Measurements from ENCODE around the gene RPS6KA5. TPM values are rescaled to one million over a fixed set of nuclear protein-coding genes. Genes with fewer than 3 reads are reported as not detected.
A peak's percentile ranks its signal among the peaks of the same experiment; 100 is the strongest.
"Not testable (repeated sequence)": the region's sequence is repeated elsewhere in the genome, so short reads cannot be mapped to it uniquely, and the experiment has no call there.

The RPS6KA5 gene
- total RNA-seq (2014; rRNA removed; shearing (Covaris generic)) = 3.8 and 8.5 TPM in 2 replicates

GRCh38 chr14:91060351-91061055 lies at the start of gene RPS6KA5:
Gene RPS6KA5, minus strand, starts transcription at chr14:91060641. Its CDS starts 207 bp downstream, at chr14:91060434.
- peak; percentile 98 for DNase-seq (ENCODE audit: low spot score)

GRCh38 chr14:91108941-91109611 lies 48.6 kb upstream of the RPS6KA5 start:
- DNase-seq (ENCODE audit: low spot score) = peak; percentile 52

GRCh38 chr14:91103116-91103515 lies 42.7 kb upstream of the RPS6KA5 start:
- no peak for DNase-seq (ENCODE audit: low spot score)

GRCh38 chr14:91100102-91100501 lies 39.7 kb upstream of the RPS6KA5 start:
- DNase-seq (ENCODE audit: low spot score) = no peak

- DNase-seq (ENCODE audit: low spot score) = no peak
Observed at GRCh38 chr14:91098591-91098990, 38.1 kb upstream of the RPS6KA5 start.

- not testable (repeated sequence) for DNase-seq (ENCODE audit: low spot score)
Observed at GRCh38 chr14:91097657-91098056, 37.2 kb upstream of the RPS6KA5 start.

GRCh38 chr14:91095178-91095577 lies 34.7 kb upstream of the RPS6KA5 start:
- DNase-seq (ENCODE audit: low spot score) = no peak

GRCh38 chr14:91094772-91095171 lies 34.3 kb upstream of the RPS6KA5 start:
- no peak for DNase-seq (ENCODE audit: low spot score)

GRCh38 chr14:91093743-91094472 lies 33.5 kb upstream of the RPS6KA5 start:
- not testable (repeated sequence) for DNase-seq (ENCODE audit: low spot score)

GRCh38 chr14:91092073-91092472 lies 31.6 kb upstream of the RPS6KA5 start:
- no peak for DNase-seq (ENCODE audit: low spot score)

- DNase-seq (ENCODE audit: low spot score) = no peak
Observed at GRCh38 chr14:91090743-91091142, 30.3 kb upstream of the RPS6KA5 start.

GRCh38 chr14:91089958-91090535 lies 29.6 kb upstream of the RPS6KA5 start:
- no peak for DNase-seq (ENCODE audit: low spot score)

GRCh38 chr14:91088585-91089235 lies 28.3 kb upstream of the RPS6KA5 start:
- no peak for DNase-seq (ENCODE audit: low spot score)

- DNase-seq (ENCODE audit: low spot score) = not testable (repeated sequence)
Observed at GRCh38 chr14:91087470-91087869, 27.0 kb upstream of the RPS6KA5 start.

- no peak for DNase-seq (ENCODE audit: low spot score)
Observed at GRCh38 chr14:91084516-91084915, 24.1 kb upstream of the RPS6KA5 start.

- no peak for DNase-seq (ENCODE audit: low spot score)
Observed at GRCh38 chr14:91082282-91082681, 21.8 kb upstream of the RPS6KA5 start.

GRCh38 chr14:91080071-91080470 lies 19.6 kb upstream of the RPS6KA5 start:
- DNase-seq (ENCODE audit: low spot score) = no peak

- DNase-seq (ENCODE audit: low spot score) = no peak
Observed at GRCh38 chr14:91078095-91078737, 17.8 kb upstream of the RPS6KA5 start.

- no peak for DNase-seq (ENCODE audit: low spot score)
Observed at GRCh38 chr14:91075553-91075952, 15.1 kb upstream of the RPS6KA5 start.

- DNase-seq (ENCODE audit: low spot score) = no peak
Observed at GRCh38 chr14:91070572-91070971, 10.1 kb upstream of the RPS6KA5 start.

- no peak for DNase-seq (ENCODE audit: low spot score)
Observed at GRCh38 chr14:91068642-91069041, 8.2 kb upstream of the RPS6KA5 start.
